NCI-H1694 (cell line): Measurements from ENCODE around the gene SPTBN5.
A peak's percentile ranks its signal among the peaks of the same experiment; 100 is the strongest.
"Not testable (repeated sequence)": the region's sequence is repeated elsewhere in the genome, so short reads cannot be mapped to it uniquely, and the experiment has no call there.

Source experiments
- DNase-seq: peaks from one replicate; lab custom pipeline; 2025; lab: John Stamatoyannopoulos, UW

The SPTBN5 gene

DNA sequence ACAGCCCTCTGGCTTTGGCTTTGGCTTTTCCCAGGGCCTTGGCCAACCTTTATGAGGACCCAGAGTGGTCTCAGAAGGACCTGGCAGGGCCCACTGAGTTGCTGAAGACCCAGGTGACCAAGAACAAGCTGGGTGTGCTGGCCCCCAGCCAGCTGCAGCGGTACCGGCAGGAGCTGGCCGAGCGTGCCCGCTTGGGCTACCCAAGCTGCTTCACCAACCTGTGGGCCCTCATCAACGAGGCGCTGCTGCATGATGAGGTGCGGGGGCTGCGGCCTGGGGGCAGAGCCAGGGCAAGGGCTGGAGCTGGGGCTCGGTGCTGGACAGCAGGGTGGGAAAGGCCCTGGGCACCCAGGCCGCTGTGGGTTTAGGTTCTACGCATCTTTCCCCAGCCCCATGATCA, 49.0 kb downstream of the SPTBN5 start:
- no peak for DNase-seq

DNA sequence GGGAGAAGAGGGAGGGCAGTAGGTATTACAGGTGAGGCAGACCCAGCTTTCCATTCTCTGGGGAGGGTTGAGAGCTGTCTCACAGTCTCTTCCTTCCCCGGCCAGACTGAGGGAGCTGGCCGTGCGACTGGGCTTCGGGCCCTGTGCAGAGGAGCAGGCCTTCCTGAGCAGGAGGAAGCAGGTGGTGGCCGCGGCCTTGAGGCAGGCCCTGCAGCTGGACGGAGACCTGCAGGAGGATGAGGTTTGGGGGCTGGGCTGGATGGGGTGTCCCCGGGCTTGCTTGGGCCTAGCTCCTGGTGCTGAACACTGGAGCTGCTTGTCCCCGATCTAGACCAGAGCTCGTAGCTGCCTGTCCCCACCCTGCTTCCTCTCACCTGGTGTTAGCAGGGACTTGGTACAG, 50.3 kb downstream of the SPTBN5 start:
- DNase-seq: no peak

GRCh38 chr15:41842229-41842628, 51.6 kb downstream of the SPTBN5 start:
- DNase-seq: no peak

- no peak for DNase-seq
Measured at GRCh38 chr15:41841131-41841530, 52.7 kb downstream of the SPTBN5 start.

DNA sequence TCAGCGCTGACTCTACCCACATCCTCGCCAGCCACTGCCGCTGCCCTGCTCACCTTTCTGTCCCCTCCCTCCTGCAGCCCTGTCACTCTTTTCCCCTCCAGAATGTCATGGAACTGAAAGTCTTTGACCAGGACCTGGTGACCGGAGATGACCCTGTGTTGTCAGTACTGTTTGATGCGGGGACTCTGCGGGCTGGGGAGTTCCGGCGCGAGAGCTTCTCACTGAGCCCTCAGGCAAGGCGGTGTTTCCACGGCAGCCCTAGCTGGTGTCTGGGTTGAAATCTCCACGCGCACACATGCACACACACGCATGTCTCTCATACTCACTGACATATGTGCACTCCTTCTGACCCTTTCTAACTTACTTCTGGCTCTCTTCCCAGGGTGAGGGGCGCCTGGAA, 53.2 kb downstream of the SPTBN5 start:
- no peak for DNase-seq

DNA sequence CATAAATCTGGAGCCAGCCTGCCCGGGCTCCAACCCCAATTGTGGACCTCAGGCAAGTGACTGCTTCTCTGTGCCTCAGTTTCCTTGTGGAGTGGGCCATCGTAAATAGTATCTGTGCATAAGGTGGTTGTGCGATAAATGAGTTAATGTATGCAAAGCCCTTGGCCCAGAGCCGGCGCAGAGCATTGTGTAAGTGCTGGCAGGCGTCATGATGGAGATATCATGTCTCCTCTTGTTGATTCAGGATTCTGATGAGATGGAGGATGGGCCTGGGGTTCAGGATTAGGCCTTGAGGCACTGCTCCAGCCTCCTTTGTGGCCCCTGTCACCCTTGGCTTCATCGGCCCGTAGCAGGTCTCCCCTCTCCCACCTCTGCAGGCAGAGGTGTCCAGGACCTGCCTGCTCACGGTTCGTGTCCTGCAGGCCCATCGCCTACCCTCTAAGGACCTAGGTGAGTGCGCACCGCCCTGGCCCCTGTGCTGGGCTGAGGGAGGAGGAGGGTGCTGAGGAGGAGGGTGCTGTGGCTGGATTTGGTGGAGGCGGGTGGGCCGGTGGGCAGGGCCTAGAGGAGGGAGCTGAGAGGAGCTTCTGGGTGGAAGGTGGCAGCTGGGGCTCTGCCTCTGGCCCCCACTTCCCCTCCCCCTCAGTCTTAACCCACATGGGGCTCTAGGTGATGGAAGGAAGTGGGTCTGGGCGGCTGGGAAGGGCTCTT, 53.9 kb downstream of the SPTBN5 start:
- DNase-seq: no peak

DNA sequence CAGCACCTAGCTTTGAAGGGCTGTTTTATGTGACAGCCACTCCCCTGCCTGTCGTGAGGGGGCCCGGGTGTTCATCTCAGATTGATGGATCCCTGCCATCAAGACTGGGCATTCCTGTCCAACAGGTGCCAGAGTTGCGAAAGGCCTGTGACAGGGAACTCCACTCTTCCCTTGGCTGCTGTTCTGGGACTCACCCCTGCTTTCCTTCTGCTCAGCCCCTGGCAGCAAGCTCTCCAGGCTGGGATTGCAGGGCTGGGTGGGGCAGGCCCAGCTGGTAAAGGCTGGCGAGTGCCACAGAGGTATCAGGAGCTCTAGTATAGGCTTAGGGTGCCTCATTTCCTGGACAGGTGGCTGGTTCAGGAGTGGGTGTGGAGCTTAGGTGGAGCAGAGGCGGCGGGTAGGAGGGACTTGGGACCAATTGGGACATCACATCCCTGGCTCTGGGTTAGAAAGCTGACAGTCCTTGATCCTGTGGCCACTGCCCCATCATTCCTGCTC, 55.4 kb downstream of the SPTBN5 start, which contains the start of gene PLA2G4B:
Gene PLA2G4B (plus strand): TSS at position 448 of the 498 bp plus-strand sequence. CDS start 67 bp downstream, outside the sequence.
- DNase-seq: no peak

GRCh38 chr15:41836713-41837454, 57.0 kb downstream of the SPTBN5 start:
- DNase-seq: no peak

DNA sequence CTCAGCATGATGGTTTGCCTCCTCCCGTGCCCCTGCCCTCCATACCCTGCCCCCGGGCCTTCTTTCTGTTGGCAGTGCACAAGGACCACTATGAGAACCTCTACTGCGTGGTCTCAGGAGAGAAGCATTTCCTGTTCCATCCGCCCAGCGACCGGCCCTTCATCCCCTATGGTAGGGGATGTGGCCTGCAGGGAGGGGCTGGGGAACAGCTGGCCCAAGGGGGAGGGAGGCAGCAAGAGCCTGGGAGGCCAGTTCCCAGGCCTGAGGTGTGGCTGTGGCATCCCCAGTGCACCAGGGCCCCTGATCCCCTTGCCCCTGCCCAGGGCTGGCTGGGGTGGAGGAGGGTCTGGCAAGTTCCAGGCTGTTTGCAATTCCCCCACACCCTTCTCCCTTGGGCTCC, 57.8 kb downstream of the SPTBN5 start:
- DNase-seq: no peak

DNA sequence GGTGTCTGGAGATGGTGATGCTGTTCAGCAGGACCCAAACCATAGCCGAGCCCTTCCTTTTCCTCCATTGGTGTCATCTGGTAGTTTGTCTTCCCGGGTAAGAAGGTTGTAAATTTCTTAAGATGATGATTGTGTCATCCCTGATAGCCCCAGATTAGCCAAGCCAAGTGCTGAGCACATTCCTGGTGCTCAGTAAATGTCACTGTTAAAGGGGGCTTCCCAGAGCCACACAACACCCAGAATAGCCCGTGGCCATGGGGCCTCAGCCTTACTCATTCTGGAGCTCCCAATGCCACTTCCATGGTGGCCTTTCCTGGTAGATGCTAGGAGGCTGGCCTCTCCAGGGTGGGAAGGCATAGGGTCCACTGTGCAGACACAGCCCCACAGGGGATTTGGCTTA, 59.8 kb downstream of the SPTBN5 start:
- DNase-seq: no peak

DNA sequence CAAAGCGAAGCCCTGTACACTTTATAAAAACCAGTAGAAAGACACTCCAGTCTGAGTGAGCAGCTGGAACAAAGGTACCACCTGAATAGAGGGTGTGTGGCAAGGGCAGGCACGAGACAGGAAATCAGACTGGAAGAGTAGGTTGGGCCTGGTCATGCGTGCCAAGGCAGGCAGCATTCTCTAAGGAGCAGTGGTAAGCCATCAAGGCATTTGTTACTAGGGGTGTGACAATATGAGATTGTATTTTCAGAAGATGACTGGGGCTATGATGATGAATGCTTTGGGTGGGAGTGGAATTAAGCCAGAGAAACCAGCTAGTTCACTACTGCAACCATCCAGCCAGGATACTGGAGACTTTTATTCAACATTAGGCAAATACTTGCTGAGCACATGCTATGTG, 61.0 kb downstream of the SPTBN5 start:
- no peak for DNase-seq

GRCh38 chr15:41832208-41832607, 61.6 kb downstream of the SPTBN5 start:
- no peak for DNase-seq

- not testable (repeated sequence) for DNase-seq
Measured at GRCh38 chr15:41831291-41831690, 62.6 kb downstream of the SPTBN5 start.

DNA sequence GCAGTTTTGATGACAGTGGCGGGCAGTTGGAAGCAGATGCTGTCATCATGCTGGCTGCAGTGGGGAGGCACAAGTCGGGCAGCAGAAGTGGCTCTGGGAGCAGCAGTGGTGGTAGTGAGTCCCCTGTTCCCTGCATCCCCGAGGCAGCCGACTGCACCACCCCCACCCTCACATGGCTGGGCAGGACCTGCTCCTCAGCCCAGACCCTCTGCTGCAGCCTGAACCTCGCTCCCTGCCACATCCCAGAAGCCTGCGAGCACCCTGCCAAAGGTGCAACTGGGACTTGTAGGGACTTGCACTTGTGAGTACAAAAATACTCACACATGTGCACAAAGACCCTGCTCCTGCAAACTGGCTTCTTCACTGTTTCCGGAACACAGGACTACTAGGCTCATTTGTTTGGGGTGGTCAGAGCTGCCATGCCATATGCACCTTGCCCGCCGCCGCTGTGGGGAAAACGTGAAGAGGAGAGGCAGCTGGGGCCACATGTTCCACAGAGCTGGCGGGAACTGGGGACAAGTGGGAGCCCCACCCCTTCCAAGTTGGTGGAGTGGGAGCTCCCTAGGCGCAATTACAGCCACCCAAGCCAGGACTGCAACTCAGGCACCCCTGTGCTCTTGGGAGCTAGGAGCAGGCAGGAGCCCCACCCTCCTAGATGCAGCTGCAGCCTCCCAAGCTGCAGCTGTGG, 63.8 kb downstream of the SPTBN5 start:
- DNase-seq: no peak

GRCh38 chr15:41828807-41829141, 65.1 kb downstream of the SPTBN5 start:
- no peak for DNase-seq

- peak; percentile 22 for DNase-seq
Measured at GRCh38 chr15:41827880-41828806, 65.7 kb downstream of the SPTBN5 start, which contains the start of gene JMJD7. JMJD7 (plus strand) TSS chr15:41828092; CDS start chr15:41828125, 33 bp downstream.

GRCh38 chr15:41827290-41827879, 66.5 kb downstream of the SPTBN5 start:
- no peak for DNase-seq

DNA sequence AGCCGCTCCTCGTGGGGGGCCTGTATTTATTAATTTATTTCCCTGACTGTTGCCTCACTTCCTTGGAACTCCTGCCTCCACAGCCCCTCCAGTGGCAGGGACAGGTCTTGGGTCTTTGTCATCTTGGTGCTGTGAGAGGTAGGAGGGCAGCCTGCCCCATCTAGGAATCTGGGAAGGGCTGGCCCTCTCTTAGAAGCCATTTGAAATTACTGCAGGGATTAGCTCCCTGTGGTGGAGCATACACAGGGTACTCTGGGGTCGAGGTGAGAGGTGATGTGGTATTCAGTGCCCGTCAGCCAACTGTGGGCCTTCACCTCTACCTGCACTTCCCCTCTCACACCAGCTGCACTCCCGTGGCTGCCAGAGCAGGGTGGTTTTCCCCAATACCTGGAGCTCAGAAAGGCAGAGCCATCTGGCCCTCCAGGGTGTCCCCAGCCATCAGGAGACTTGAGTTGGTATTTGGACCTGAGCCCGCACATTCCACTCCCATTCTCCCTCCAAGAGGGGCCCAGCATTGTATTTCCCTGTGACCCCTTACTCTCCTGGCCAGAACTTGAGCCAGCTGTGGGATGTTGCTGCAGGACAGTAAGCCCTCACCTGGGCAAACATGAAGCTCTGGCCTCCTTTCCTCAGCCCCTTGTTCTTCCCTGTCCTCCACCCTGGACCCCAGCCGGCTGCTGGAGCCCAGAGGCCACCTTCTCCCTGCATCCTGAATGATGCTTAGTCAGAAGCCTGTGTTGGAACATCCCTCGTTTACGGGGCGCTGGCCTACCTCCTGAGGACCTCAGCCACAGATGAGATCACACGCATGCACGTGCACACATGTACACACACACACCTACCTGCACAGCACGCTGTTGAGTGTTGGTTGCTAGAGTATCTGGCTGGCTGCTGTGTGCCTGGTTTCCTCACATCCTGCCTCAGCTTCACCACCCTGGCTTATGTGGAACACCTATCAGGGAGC, 68.0 kb downstream of the SPTBN5 start:
- DNase-seq: no peak

GRCh38 chr15:41825145-41825544, 68.7 kb downstream of the SPTBN5 start:
- no peak for DNase-seq
